Endothelial cell of umbilical vein (primary cell): ENCODE results near the gene SLC30A2. TPM values are rescaled to one million over a fixed set of nuclear protein-coding genes. Genes with fewer than 3 reads are reported as not detected.

Experiments used
- BruUV-seq: library from RNA; stranded (reverse); fragments of 400-500 nt; replicated peaks from 2 replicates; lab custom pipeline; 2021; lab: Mats Ljungman, UMichigan
- CTCF ChIA-PET: fragments of 300-600, 350-600 bp; sonication (Branson Sonifier 250); formaldehyde crosslinking; loops from one replicate; lab custom pipeline; 2021; ENCODE audit warnings: antibody characterized with exemption, inconsistent platforms; lab: Charles Lee
- POLR2A ChIA-PET: fragments of 300-600, 350-600 bp; sonication (Branson Sonifier 250); formaldehyde crosslinking; loops from one replicate; lab custom pipeline; 2021; ENCODE audit warnings: antibody characterized with exemption, inconsistent platforms; lab: Charles Lee
- DNase-seq: peaks from one replicate; pipeline ENCODE4 v3.0.0-alpha.2; 2011; ENCODE audit warnings: low read depth, low spot score
- FAIRE-seq: peaks from 2 replicates; lab custom pipeline; 2011; peaks lifted over from hg19 to GRCh38; lab: Jason Lieb, UNC
- H2AFZ ChIP-seq: 2 replicates; pipeline ENCODE4 v1.6.0; 2012; ENCODE audit warnings: low read depth, low read length, control low read depth, inconsistent platforms
- H3K27ac ChIP-seq: 2 replicates; pipeline ENCODE4 v1.5.1; 2011; ENCODE audit warnings: low read depth, mild to moderate bottlenecking, control low read depth, low read length, moderate library complexity; ENCODE audit not compliant: insufficient read depth
- H3K27me3 ChIP-seq, 2 experiments: 2 replicates each; pipeline versions ENCODE4 v1.6.0 to v1.6.1; 2011; ENCODE audit warnings: low read length in 2 of 2, mixed read lengths in 1 of 2; ENCODE audit not compliant: control insufficient read depth in 2 of 2, insufficient read depth in 2 of 2
- H3K36me3 ChIP-seq, 2 experiments: 2 replicates in 1 of 2; 3 replicates in 1 of 2; pipeline ENCODE4 v1.5.1; 2011; ENCODE audit warnings: low read length in 2 of 2, mild to moderate bottlenecking in 1 of 2, moderate library complexity in 1 of 2; ENCODE audit not compliant: control insufficient read depth in 2 of 2, insufficient read depth in 2 of 2; ENCODE audit errors: extremely low read depth in 1 of 2
- H3K4me1 ChIP-seq: 3 replicates; pipeline ENCODE4 v1.5.1; 2011; ENCODE audit warnings: mild to moderate bottlenecking, low read length; ENCODE audit not compliant: control insufficient read depth, insufficient read depth; ENCODE audit errors: extremely low read depth
- H3K4me2 ChIP-seq: 2 replicates; pipeline ENCODE4 v1.6.1; 2011; ENCODE audit warnings: low read length, control low read depth, mixed read lengths; ENCODE audit not compliant: insufficient read depth
- H3K4me3 ChIP-seq, 3 experiments: fragments of 200-600 bp in 1 of 3; sonication (generic), shearing (Covaris generic) in 1 of 3; replicated peaks in 1 of 3; 2 replicates each; pipeline ENCODE4 v1.5.1; 2011 to 2016; ENCODE audit warnings: control low read depth in 3 of 3, low read length in 3 of 3, mild to moderate bottlenecking in 2 of 3, inconsistent platforms in 1 of 3, low read depth in 1 of 3, moderate library complexity in 1 of 3; ENCODE audit not compliant: insufficient read depth in 1 of 3
- H3K79me2 ChIP-seq: 2 replicates; pipeline ENCODE4 v1.6.0; 2012; ENCODE audit warnings: low read length, inconsistent platforms; ENCODE audit not compliant: control insufficient read depth, insufficient read depth
- H3K9ac ChIP-seq: replicated peaks from 2 replicates; pipeline ENCODE3; 2011; ENCODE audit warnings: low read length, control low read depth; ENCODE audit not compliant: insufficient read depth; ENCODE audit errors: extremely low read depth
- H3K9me1 ChIP-seq: replicated peaks from 3 replicates; pipeline ENCODE4 v1.6.0; 2011; ENCODE audit warnings: mild to moderate bottlenecking, low read length; ENCODE audit not compliant: control insufficient read depth, insufficient read depth; ENCODE audit errors: extremely low read depth
- H3K9me3 ChIP-seq: replicated peaks from 2 replicates; pipeline ENCODE4 v1.5.1; 2012; ENCODE audit warnings: low read length, inconsistent platforms; ENCODE audit not compliant: control insufficient read depth, insufficient read depth
- H4K20me1 ChIP-seq: replicated peaks from 2 replicates; pipeline ENCODE3; 2011; ENCODE audit warnings: mild to moderate bottlenecking, low read length; ENCODE audit not compliant: control insufficient read depth, insufficient read depth; ENCODE audit errors: extremely low read depth
- CTCF ChIP-seq, 2 donors: IDR thresholded peaks; 1 replicate in 1 of 2; 2 replicates in 1 of 2; pipeline ENCODE4 v1.5.1; 2011; ENCODE audit warnings: low read length in 2 of 2, mild to moderate bottlenecking in 2 of 2, moderate library complexity in 2 of 2, control low read depth in 1 of 2, inconsistent platforms in 1 of 2, low read depth in 1 of 2; ENCODE audit not compliant: insufficient read depth in 1 of 2; ENCODE audit errors: extremely low read depth in 1 of 2
- EZH2 ChIP-seq: IDR thresholded peaks from 2 replicates; pipeline ENCODE4 v1.6.1; 2012; ENCODE audit warnings: borderline replicate concordance, low read depth, mild to moderate bottlenecking, moderate library complexity, low read length, inconsistent platforms; ENCODE audit not compliant: severe bottlenecking
- FOS ChIP-seq: IDR thresholded peaks from 2 replicates; pipeline ENCODE4 v1.6.1; 2011; ENCODE audit warnings: mild to moderate bottlenecking, low read length, moderate library complexity, borderline replicate concordance; ENCODE audit not compliant: insufficient read depth
- GATA2 ChIP-seq: IDR thresholded peaks from 2 replicates; pipeline ENCODE4 v1.7.0; 2011; ENCODE audit warnings: low read depth, mild to moderate bottlenecking, moderate library complexity, mixed read lengths, low read length; ENCODE audit not compliant: insufficient read length, insufficient read depth
- JUN ChIP-seq: IDR thresholded peaks from 2 replicates; pipeline ENCODE4 v1.6.1; 2011; ENCODE audit warnings: borderline replicate concordance, low read depth; ENCODE audit not compliant: insufficient read length, insufficient read depth
- MYC ChIP-seq: IDR thresholded peaks from one replicate; pipeline ENCODE4 v1.6.1; 2011; ENCODE audit warnings: mild to moderate bottlenecking, low read depth, low read length
- POLR2A ChIP-seq: IDR thresholded peaks from 2 replicates; pipeline ENCODE4 v1.6.1; 2012; ENCODE audit warnings: low read depth, mild to moderate bottlenecking, control low read depth, low read length
- POLR2AphosphoS5 ChIP-seq: IDR thresholded peaks from 2 replicates; pipeline ENCODE4 v1.6.1; 2012; ENCODE audit warnings: low read depth, mild to moderate bottlenecking, control low read depth, low read length, moderate library complexity; ENCODE audit not compliant: insufficient read depth
- dilution Hi-C: fragments of 300-500 bp; cut with MboI; formaldehyde crosslinking; loops from one replicate; pipeline ENCODE4 v1.15.0; 2019; ENCODE audit warnings: low sequenced_read_pairs; ENCODE audit not compliant: extremely low pct_ligation_motif_present
- intact Hi-C: fragments of 100-400 bp; cut with micrococcal nuclease; formaldehyde crosslinking; loops from one replicate; pipeline ENCODE4 v1.10.0; 2022
- polyA plus RNA-seq, 4 experiments: library from polyadenylated mRNA; depleted of rRNA in 3 of 4; stranded (reverse) in 3 of 4; unstranded in 1 of 4; fragments of >200 nt; gene quantifications; 2 replicates each; pipeline versions ENCODE4 v1.2.1 to v1.2.3, GENCODE V29; 2011 to 2012; ENCODE audit warnings: missing spikeins in 1 of 4
- total RNA-seq: library from RNA; stranded (reverse); gene quantifications from 2 replicates; pipeline ENCODE4 v1.2.3, GENCODE V29; 2021
- TF ChIP-seq, protein P1 (sequence below): IDR thresholded peaks from 2 replicates; pipeline ENCODE4 v1.6.1; 2011; ENCODE audit not compliant: insufficient read depth, insufficient read length

Gene SLC30A2
- total and polyA plus RNA-seq, 2 donors (not counting 3 experiments of a cell fraction or from before 2014, with no cell fraction given): not detected

DNA sequence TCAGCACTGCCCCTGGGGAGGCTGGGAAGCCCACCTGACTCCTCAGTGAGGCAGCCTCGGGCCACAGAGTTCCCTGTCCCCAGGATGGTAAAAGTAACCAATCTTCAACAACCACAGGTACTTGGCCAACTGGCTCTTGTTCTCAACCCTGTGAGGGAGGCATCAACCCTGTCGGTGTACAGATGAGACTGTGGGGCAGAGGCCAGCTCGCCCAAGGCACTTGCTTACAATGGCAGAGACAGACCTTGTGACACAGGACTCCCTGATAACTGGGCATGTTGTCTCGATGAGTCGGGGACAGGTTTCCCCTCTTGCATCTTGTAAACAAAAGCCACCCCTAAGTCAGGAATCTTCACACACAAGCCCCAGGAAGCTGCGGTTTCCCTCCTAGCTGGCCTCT is 8.0 kb downstream of the SLC30A2 start:
- H3K9ac ChIP-seq: no peak overlapping the region
- dilution Hi-C loops (no loop called here), intact Hi-C loops (loop anchor here (2.0 to 5.0 kb wide), 2 partner anchors 239 to 379 kb away; no protein-coding TSS in a partner anchor)
- no peak for FAIRE-seq
- no peak overlapping the region for H3K4me2 ChIP-seq
- H3K79me2 ChIP-seq: no peaks in the 10 kb centered on the region
- no peaks in the 10 kb centered on the region for H3K36me3 ChIP-seq
- ChIA-PET CTCF (interaction anchor here (0.8 to 4.1 kb wide), 3 partner anchors 107 to 379 kb away, joined by 3 to 26 read pairs (median 10); partner anchors contain the start of gene CEP85), POLR2A (interaction anchor here (0.6 kb wide), 1 partner anchor 95 kb away, joined by 3 read pairs; no protein-coding TSS in a partner anchor)
- H3K9me3 ChIP-seq: no peaks in the 10 kb centered on the region
- TF ChIP-seq POLR2A: no peak
- TF ChIP-seq EZH2: no peak
- no peak for TF ChIP-seq GATA2
- no peak for TF ChIP-seq MYC
- TF ChIP-seq, protein P1, sequence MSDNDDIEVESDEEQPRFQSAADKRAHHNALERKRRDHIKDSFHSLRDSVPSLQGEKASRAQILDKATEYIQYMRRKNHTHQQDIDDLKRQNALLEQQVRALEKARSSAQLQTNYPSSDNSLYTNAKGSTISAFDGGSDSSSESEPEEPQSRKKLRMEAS: no peak
- TF ChIP-seq POLR2AphosphoS5: no peak
- peaks cover 0 to 5% of the 10 kb centered on the region in 2 experiments for H3K27me3 ChIP-seq
- H3K9me1 ChIP-seq: no peaks in the 10 kb centered on the region
- BruUV-seq: no TSS peak
- H3K4me3 ChIP-seq: no peak overlapping the region
- no peaks in the 10 kb centered on the region for H4K20me1 ChIP-seq
- DNase-seq: no peak
- no peak overlapping the region for H2AFZ ChIP-seq
- H3K4me1 ChIP-seq: peaks cover 15% of the 10 kb centered on the region
- H3K27ac ChIP-seq: no peak overlapping the region

- no peak overlapping the region for H2AFZ ChIP-seq
- CTCF ChIA-PET: interaction anchor here (0.7 to 4.3 kb wide), 25 partner anchors 8 to 751 kb away, joined by 3 to 151 read pairs (median 7); partner anchors contain the start of genes C1orf232, CEP85, PAFAH2 and PIGV
- BruUV-seq: no TSS peak
Measured at GRCh38 chr1:26036756-26037281, 9.1 kb downstream of the SLC30A2 start.

More at GRCh38 chr1:26036756-26037281, 9.1 kb downstream of the SLC30A2 start:
- Histone ChIP-seq H3K27me3 (peaks cover 0 to 3% of the 10 kb centered on the region in 2 experiments), H4K20me1 (no peaks in the 10 kb centered on the region), H3K9ac (no peak overlapping the region), H3K9me3 (no peaks in the 10 kb centered on the region), H3K4me2 (no peak overlapping the region), H3K27ac (no peak overlapping the region), H3K4me3 (no peak overlapping the region), H3K79me2 (no peaks in the 10 kb centered on the region), H3K4me1 (peaks cover 15% of the 10 kb centered on the region), H3K36me3 (no peaks in the 10 kb centered on the region), H3K9me1 (no peaks in the 10 kb centered on the region)
- TF ChIP-seq POLR2A (no peak), POLR2AphosphoS5 (no peak), MYC (no peak), EZH2 (no peak), FOS (no peak), CTCF (IDR thresholded peaks at IDR 0.05; ENCODE audit: extremely low read depth in 1 of 2, insufficient read depth in 1 of 2, low read depth in 1 of 2, low read length in 2 of 2) (no peak), JUN (no peak), GATA2 (no peak)
- TF ChIP-seq, protein P1: no peak
- POLR2A ChIA-PET: interaction anchor here (0.6 to 1.2 kb wide), 2 partner anchors 108 to 188 kb away, joined by 4 read pairs; no protein-coding TSS in a partner anchor
- DNase-seq (no peak), FAIRE-seq (no peak)
- dilution Hi-C loops (no loop called here), intact Hi-C loops (loop anchor here (1.0 to 5.0 kb wide), 5 partner anchors 68 to 380 kb away; no protein-coding TSS in a partner anchor)
